Measurements from ENCODE around the gene CABP4. TPM values are rescaled to one million over a fixed set of nuclear protein-coding genes. Genes with fewer than 3 reads are reported as not detected.
A peak's percentile ranks its signal among the peaks of the same experiment; 100 is the strongest.

The CABP4 gene
- total RNA-seq, 1 experiment from 2014 or later = not detected

GRCh38 chr11:67505605-67506396 lies 50.6 kb downstream of the CABP4 start:
- Mint-ChIP-seq H3K4me3 (ENCODE audit: unreplicated experiment) (peak overlapping the region; percentile 92), H3K4me1 (ENCODE audit: insufficient read depth, unreplicated experiment) (peaks cover 27% of the 10 kb centered on the region), H3K27ac (ENCODE audit: low read depth, unreplicated experiment) (peak overlapping the region; percentile 87), H3K36me3 (ENCODE audit: insufficient read depth, unreplicated experiment) (peaks cover 20% of the 10 kb centered on the region), H3K27me3 (ENCODE audit: insufficient read depth, unreplicated experiment) (no peaks in the 10 kb centered on the region), H3K9me3 (ENCODE audit: unreplicated experiment) (no peaks in the 10 kb centered on the region)
- DNase-seq (ENCODE audit: unreplicated experiment) = peak; percentile 99
- ChIA-PET POLR2A (interaction anchor here (0.6 to 2.3 kb wide), 12 partner anchors 15 to 114 kb away, joined by 3 to 22 read pairs (median 4); partner anchors contain the start of genes AIP, CORO1B, GSTP1 and PPP1CA), CTCF (interaction anchor here (0.5 to 1.0 kb wide), 11 partner anchors 36 to 246 kb away, joined by 3 to 8 read pairs (median 3); partner anchors contain the start of genes PPP1CA and RPS6KB2)
- TF ChIP-seq CTCF (IDR thresholded peaks at IDR 0.05; ENCODE audit: unreplicated experiment) = peak; percentile 89
- no TSS peak for BruUV-seq (replicated peaks)
- intact Hi-C loops (cut with micrococcal nuclease) = loop anchor here (1.0 to 5.0 kb wide), 7 partner anchors 22 to 152 kb away; partner anchors contain the start of genes AIP, CORO1B, GSTP1 and POLD4

GRCh38 chr11:67506426-67507051 lies 51.4 kb downstream of the CABP4 start:
- no peak for TF ChIP-seq CTCF (IDR thresholded peaks at IDR 0.05; ENCODE audit: unreplicated experiment)
- BruUV-seq (replicated peaks) = no TSS peak
- POLR2A ChIA-PET = interaction anchor here (0.6 to 2.3 kb wide), 5 partner anchors 38 to 114 kb away, joined by 3 to 22 read pairs (median 6); partner anchors contain the start of genes GSTP1, PPP1CA and TMEM134
- Mint-ChIP-seq H3K4me3 (ENCODE audit: unreplicated experiment) (peak overlapping the region; percentile 92), H3K4me1 (ENCODE audit: insufficient read depth, unreplicated experiment) (peaks cover 20% of the 10 kb centered on the region), H3K36me3 (ENCODE audit: insufficient read depth, unreplicated experiment) (peaks cover 12% of the 10 kb centered on the region), H3K27me3 (ENCODE audit: insufficient read depth, unreplicated experiment) (no peaks in the 10 kb centered on the region), H3K9me3 (ENCODE audit: unreplicated experiment) (no peaks in the 10 kb centered on the region), H3K27ac (ENCODE audit: low read depth, unreplicated experiment) (peak overlapping the region; percentile 87)
- CTCF ChIA-PET = interaction anchor here (0.5 to 1.0 kb wide), 8 partner anchors 20 to 161 kb away, joined by 3 to 8 read pairs (median 3); partner anchors contain the start of gene PPP1CA
- no peak for DNase-seq (ENCODE audit: unreplicated experiment)
- intact Hi-C loops (cut with micrococcal nuclease) = loop anchor here (1.0 to 5.0 kb wide), 7 partner anchors 23 to 153 kb away; partner anchors contain the start of genes AIP, CORO1B, GSTP1 and POLD4

GRCh38 chr11:67507242-67507863 lies 52.2 kb downstream of the CABP4 start:
- ChIA-PET POLR2A (interaction anchor here (0.6 to 1.9 kb wide), 4 partner anchors 9 to 106 kb away, joined by 3 to 8 read pairs (median 6); partner anchors contain the start of genes GSTP1 and PPP1CA), CTCF (interaction anchor here (0.5 to 1.4 kb wide), 4 partner anchors 21 to 136 kb away, joined by 3 to 5 read pairs (median 4); no protein-coding TSS in a partner anchor)
- H3K9me3 Mint-ChIP-seq (ENCODE audit: unreplicated experiment) = no peaks in the 10 kb centered on the region
- peak overlapping the region; percentile 89 for H3K27ac Mint-ChIP-seq (ENCODE audit: low read depth, unreplicated experiment)
- H3K36me3 Mint-ChIP-seq (ENCODE audit: insufficient read depth, unreplicated experiment) = peaks cover 10% of the 10 kb centered on the region
- TF ChIP-seq CTCF (IDR thresholded peaks at IDR 0.05; ENCODE audit: unreplicated experiment) = no peak
- H3K4me3 Mint-ChIP-seq (ENCODE audit: unreplicated experiment) = peak overlapping the region; percentile 92
- BruUV-seq (replicated peaks) = TSS peak; percentile 78
- H3K27me3 Mint-ChIP-seq (ENCODE audit: insufficient read depth, unreplicated experiment) = no peaks in the 10 kb centered on the region
- no peak for DNase-seq (ENCODE audit: unreplicated experiment)
- intact Hi-C loops (cut with micrococcal nuclease) = loop anchor here (2.0 to 5.0 kb wide), 2 partner anchors 65 to 75 kb away; partner anchors contain the start of genes CORO1B and GSTP1
- H3K4me1 Mint-ChIP-seq (ENCODE audit: insufficient read depth, unreplicated experiment) = peaks cover 20% of the 10 kb centered on the region
